IPS-15b (cell line): ENCODE measurements around the gene BBS1.
A peak's percentile ranks its signal among the peaks of the same experiment; 100 is the strongest.

Source experiments
- H3K27me3 ChIP-seq: one replicate; pipeline ENCODE4 v1.6.1; 2013; ENCODE audit warnings: low read length; ENCODE audit not compliant: control insufficient read depth, insufficient read depth
- H3K36me3 ChIP-seq: one replicate; pipeline ENCODE4 v1.6.1; 2013; ENCODE audit warnings: low read length; ENCODE audit not compliant: control insufficient read depth, insufficient read depth
- H3K4me1 ChIP-seq: one replicate; pipeline ENCODE4 v1.6.1; 2013; ENCODE audit warnings: mild to moderate bottlenecking, low read length; ENCODE audit not compliant: control insufficient read depth, insufficient read depth
- H3K4me3 ChIP-seq: one replicate; pipeline ENCODE4 v1.5.1; 2013; ENCODE audit warnings: low read depth, low read length
- H3K9ac ChIP-seq: one replicate; pipeline ENCODE4 v1.6.1; 2013; ENCODE audit warnings: low read depth, mild to moderate bottlenecking, low read length
- H3K9me3 ChIP-seq: one replicate; pipeline ENCODE4 v1.6.1; 2013; ENCODE audit warnings: mild to moderate bottlenecking, low read length; ENCODE audit not compliant: control insufficient read depth, insufficient read depth

The BBS1 gene

DNA sequence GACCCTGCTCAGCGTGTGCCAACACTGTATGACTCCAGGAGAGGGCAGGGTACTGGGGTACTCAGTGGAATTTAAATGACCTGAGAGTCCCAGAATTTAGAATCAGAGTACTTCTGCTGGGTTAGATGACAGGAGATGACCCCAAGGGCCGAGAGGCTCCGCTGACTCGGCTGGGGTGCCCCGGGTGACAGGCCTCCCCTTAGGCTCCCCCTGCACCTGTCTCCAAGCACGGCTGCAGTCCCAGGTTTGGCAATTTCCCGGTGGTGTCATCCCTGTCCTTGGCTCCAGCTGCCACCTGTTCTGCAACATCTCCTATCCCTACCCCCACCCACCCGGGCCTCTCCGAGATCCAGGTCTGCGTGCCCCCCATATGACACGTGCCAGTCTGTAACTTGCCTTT, 37.6 kb downstream of the BBS1 start:
- peak overlapping the region; percentile 77 for H3K4me3 ChIP-seq

DNA sequence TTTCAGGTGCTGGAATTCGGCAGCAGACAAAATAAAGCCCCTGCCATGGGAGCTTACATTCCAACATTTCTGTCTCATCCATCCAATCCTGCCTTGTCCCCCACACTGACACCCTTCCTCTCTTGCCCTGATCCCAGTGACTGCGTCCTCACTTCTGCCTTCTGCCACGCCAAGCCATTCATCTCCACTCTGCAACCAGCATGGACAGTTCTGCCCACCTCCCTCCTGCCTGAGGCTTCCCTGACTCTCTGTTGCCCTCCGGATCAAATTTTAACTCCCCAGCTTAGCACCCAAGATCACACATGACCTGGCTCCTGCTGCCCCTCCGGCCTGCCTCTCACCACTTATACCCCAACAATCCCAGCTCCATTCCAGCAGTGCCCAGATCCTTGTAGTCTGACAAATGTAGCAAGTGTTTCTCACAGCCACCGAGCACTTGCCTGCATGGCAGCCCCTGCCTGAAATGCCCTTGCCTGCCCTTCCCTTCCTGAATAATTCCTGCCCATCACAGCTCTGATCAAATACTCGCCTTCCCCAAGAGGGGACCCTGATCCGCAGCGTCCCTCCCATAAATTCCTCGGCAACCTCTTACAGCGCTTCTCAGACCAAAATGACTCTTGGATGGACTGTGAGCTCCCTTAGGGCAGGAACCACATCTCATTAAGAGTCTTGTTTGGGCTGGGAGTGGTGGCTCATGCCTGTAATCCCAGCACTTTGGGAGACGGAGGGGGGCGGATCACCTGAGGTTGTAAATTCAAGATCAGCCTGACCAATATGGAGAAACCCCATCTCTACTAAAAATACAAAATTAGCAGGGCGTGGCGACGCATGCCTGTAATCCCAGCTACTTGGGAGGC, 38.6 kb downstream of the BBS1 start:
- Histone ChIP-seq H3K36me3 (peaks cover 3% of the 10 kb centered on the region), H3K27me3 (no peaks in the 10 kb centered on the region), H3K9me3 (no peaks in the 10 kb centered on the region), H3K4me3 (no peak overlapping the region), H3K9ac (no peak overlapping the region), H3K4me1 (peaks cover 2% of the 10 kb centered on the region)

More for the DNA sequence above, 37.6 kb downstream of the BBS1 start:
- no peaks in the 10 kb centered on the region for H3K36me3 ChIP-seq
- H3K27me3 ChIP-seq, result no peaks in the 10 kb centered on the region
- peaks cover 3% of the 10 kb centered on the region for H3K4me1 ChIP-seq
- peak overlapping the region; percentile 37 for H3K9ac ChIP-seq
- H3K9me3 ChIP-seq, result no peaks in the 10 kb centered on the region

GRCh38 chr11:66549696-66550095, 39.3 kb downstream of the BBS1 start:
- Histone ChIP-seq H3K4me3 (no peak overlapping the region), H3K36me3 (peaks cover 6% of the 10 kb centered on the region)

GRCh38 chr11:66550887-66551286, 40.5 kb downstream of the BBS1 start:
- no peaks in the 10 kb centered on the region for H3K9me3 ChIP-seq
- no peaks in the 10 kb centered on the region for H3K4me1 ChIP-seq
- no peak overlapping the region for H3K4me3 ChIP-seq
- H3K36me3 ChIP-seq, result peaks cover 15% of the 10 kb centered on the region
- H3K9ac ChIP-seq, result no peak overlapping the region
- H3K27me3 ChIP-seq, result no peaks in the 10 kb centered on the region

More at GRCh38 chr11:66549696-66550095, 39.3 kb downstream of the BBS1 start:
- no peaks in the 10 kb centered on the region for H3K4me1 ChIP-seq
- H3K27me3 ChIP-seq, result no peaks in the 10 kb centered on the region
- no peak overlapping the region for H3K9ac ChIP-seq
- H3K9me3 ChIP-seq, result no peaks in the 10 kb centered on the region

DNA sequence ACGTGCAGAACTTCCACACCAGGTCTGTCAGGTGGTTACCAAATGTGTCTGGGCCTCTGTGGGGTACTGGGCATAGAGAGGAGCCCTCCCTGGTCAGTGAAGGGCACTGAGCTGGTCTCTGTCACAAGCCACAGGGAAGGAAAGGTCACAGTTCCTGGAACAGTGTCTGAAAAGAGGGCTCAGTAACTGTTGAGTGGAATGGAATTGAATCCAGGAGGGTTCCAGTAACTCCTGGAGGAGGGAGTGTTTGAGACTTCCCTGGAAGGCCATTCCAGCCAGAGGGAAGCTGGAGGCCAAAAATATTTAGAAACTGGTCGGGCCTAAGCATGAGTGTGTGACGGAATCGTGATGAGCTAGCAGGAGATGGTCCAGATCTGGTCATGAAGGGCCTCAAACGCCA, 44.2 kb downstream of the BBS1 start:
- Histone ChIP-seq H3K9ac (no peak overlapping the region), H3K4me3 (no peak overlapping the region), H3K9me3 (no peaks in the 10 kb centered on the region), H3K27me3 (no peaks in the 10 kb centered on the region), H3K4me1 (no peaks in the 10 kb centered on the region), H3K36me3 (peaks cover 29% of the 10 kb centered on the region)

- H3K9me3 ChIP-seq, result no peaks in the 10 kb centered on the region
- H3K27me3 ChIP-seq, result no peaks in the 10 kb centered on the region
- H3K4me3 ChIP-seq, result no peak overlapping the region
- no peak overlapping the region for H3K9ac ChIP-seq
- H3K36me3 ChIP-seq, result peaks cover 33% of the 10 kb centered on the region
- no peaks in the 10 kb centered on the region for H3K4me1 ChIP-seq
Observed at GRCh38 chr11:66555416-66555815, 45.0 kb downstream of the BBS1 start.

- Histone ChIP-seq H3K4me3 (no peak overlapping the region), H3K4me1 (no peaks in the 10 kb centered on the region), H3K27me3 (no peaks in the 10 kb centered on the region), H3K36me3 (peaks cover 37% of the 10 kb centered on the region), H3K9ac (no peak overlapping the region), H3K9me3 (no peaks in the 10 kb centered on the region)
Observed at GRCh38 chr11:66556086-66556485, 45.7 kb downstream of the BBS1 start.

- H3K9ac ChIP-seq, result no peak overlapping the region
- no peaks in the 10 kb centered on the region for H3K9me3 ChIP-seq
- no peaks in the 10 kb centered on the region for H3K4me1 ChIP-seq
- no peaks in the 10 kb centered on the region for H3K27me3 ChIP-seq
- no peak overlapping the region for H3K4me3 ChIP-seq
- H3K36me3 ChIP-seq, result peaks cover 51% of the 10 kb centered on the region
Observed at GRCh38 chr11:66557733-66558326, 47.4 kb downstream of the BBS1 start.

DNA sequence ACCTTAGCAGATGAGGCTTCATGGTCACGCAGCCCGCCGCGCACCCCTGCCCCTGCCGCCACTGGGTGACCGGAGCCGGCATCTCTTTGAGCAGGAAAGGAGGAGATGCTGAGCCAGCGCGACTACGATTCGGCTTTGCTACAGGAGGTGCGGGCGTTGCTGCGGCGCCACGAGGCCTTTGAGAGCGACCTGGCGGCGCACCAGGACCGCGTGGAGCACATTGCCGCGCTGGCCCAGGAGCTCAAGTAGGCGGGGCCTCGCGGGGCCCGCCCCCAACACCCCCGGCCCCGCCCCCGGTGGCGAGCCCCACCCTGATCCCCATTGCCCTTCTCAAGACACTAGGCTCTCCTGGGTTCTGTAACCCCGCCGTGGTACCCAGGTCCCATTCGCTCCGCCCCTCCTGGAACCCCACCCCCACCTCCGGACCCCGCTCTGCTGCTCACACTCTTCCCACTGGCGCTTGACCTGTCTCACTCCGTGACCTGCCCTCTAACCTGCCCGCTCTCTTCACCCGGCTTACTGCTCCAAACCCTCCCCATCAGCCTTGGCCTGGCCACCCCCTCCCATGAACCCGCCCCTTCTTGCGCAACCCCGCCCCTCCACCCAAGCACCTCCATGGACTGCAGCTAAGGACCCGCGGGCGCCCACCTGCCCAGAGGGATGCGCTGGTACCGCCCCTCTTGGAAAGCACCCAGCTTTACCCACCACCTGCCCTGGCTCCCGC, 48.9 kb downstream of the BBS1 start:
- no peaks in the 10 kb centered on the region for H3K9me3 ChIP-seq
- peaks cover 56% of the 10 kb centered on the region for H3K36me3 ChIP-seq
- H3K4me3 ChIP-seq, result no peak overlapping the region
- H3K9ac ChIP-seq, result no peak overlapping the region
- H3K27me3 ChIP-seq, result no peaks in the 10 kb centered on the region
- no peaks in the 10 kb centered on the region for H3K4me1 ChIP-seq

DNA sequence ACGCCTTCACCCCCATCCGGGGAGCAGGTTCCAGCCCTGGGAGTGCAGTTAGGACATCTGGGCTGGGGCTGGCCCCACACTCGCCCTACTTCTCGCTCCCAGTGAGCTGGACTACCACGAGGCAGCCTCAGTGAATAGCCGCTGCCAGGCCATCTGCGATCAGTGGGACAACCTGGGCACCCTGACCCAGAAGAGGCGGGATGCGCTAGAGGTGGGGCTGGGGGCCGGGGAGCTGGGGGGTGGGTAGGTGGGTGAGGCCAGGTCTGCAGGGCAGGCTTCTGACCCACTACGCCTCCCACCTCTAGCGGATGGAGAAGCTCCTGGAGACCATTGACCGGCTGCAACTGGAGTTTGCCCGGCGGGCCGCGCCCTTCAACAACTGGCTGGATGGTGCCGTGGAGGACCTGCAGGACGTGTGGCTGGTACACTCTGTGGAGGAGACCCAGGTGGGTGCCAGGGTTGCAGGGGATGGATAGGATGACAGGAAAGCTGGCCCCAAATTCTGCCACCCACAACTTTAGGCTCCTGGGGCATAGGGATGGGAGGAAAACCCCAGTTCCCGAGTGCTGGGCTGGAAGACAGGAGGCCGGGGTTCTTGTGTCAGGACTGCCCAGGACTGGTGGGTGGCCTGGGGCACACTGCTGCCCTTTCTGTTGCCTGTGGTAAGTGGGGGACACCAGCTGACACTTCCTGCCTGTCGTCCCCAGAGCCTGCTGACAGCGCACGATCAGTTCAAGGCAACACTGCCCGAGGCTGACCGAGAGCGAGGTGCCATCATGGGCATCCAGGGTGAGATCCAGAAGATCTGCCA, 49.6 kb downstream of the BBS1 start:
- Histone ChIP-seq H3K27me3 (no peaks in the 10 kb centered on the region), H3K9ac (no peak overlapping the region), H3K9me3 (no peaks in the 10 kb centered on the region), H3K4me3 (no peak overlapping the region), H3K36me3 (peaks cover 52% of the 10 kb centered on the region), H3K4me1 (no peaks in the 10 kb centered on the region)
